Prostate gland (tissue), 2 donors: ENCODE data around the gene KANSL3.

Source experiments
- POLR2AphosphoS5 ChIP-seq: sonication (generic); formaldehyde crosslinking; IDR thresholded peaks from one replicate; pipeline ENCODE4 v1.6.1; 2017; ENCODE audit warnings: antibody characterized with exemption
- TF ChIP-seq, protein P1 (sequence below), 4 experiments: fragments of 200-600 bp in 2 of 4; fragments of 450-650 bp in 2 of 4; sonication (generic) in 2 of 4; IDR thresholded peaks; 1 replicate in 3 of 4; 2 replicates in 1 of 4; pipeline ENCODE4 v1.5.1; 2016 to 2019; ENCODE audit warnings: antibody characterized with exemption in 4 of 4, mild to moderate bottlenecking in 2 of 4, moderate library complexity in 2 of 4

DNA sequence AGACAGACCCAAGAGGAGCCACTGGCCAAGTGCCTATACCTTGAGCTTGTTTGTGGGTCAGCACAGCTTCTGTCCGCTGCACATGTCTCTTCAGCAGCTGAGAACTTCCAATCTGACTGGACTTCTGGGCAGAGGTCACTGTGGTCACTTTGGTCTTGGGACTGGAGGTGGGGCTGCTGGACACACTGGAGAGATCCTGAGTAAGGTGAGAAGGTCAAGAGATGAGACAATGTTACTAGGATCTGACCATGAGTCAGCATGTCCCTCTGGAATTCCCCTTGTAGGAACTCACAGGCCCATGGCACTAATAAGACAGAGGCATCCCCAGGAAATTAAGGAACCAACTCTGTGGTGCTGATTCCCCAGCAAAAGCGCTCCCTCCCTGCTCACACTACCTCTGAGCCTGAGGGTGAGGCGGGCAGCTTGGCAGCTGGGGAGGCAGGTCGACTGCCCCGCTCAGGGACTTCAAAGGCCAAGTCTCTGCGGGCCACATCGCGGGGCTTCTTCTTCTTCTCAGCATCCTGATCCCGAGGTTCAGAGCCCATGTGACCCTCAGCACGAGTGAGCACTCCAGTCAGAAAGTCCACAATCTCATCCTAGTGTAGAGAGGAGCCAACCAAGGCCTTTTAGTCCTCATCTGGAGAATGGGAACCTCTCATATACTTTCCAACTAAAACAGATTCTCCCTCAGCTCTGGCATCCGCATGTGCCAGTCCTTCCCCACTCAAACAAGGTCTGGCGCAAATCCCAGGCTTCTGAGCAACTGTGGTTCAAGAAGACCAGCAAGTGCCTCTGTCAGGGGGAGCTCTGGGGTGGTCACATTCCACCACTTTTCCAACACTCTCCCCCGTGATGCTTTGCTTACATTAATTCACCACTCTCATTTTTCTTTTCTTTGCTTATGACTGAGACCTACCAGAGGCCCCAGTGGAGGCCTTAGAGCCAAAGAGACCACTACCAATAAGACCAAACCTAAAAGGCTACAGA lies 29.4 kb downstream of the KANSL3 start:
- TF ChIP-seq, protein P1, sequence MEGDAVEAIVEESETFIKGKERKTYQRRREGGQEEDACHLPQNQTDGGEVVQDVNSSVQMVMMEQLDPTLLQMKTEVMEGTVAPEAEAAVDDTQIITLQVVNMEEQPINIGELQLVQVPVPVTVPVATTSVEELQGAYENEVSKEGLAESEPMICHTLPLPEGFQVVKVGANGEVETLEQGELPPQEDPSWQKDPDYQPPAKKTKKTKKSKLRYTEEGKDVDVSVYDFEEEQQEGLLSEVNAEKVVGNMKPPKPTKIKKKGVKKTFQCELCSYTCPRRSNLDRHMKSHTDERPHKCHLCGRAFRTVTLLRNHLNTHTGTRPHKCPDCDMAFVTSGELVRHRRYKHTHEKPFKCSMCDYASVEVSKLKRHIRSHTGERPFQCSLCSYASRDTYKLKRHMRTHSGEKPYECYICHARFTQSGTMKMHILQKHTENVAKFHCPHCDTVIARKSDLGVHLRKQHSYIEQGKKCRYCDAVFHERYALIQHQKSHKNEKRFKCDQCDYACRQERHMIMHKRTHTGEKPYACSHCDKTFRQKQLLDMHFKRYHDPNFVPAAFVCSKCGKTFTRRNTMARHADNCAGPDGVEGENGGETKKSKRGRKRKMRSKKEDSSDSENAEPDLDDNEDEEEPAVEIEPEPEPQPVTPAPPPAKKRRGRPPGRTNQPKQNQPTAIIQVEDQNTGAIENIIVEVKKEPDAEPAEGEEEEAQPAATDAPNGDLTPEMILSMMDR (IDR thresholded peaks at IDR 0.05) = no peak
- no peak for TF ChIP-seq POLR2AphosphoS5
